ENCODE measurements around the gene HFE. TPM values are rescaled to one million over a fixed set of nuclear protein-coding genes. Genes with fewer than 3 reads are reported as not detected.

The HFE gene
- total and polyA plus RNA-seq, 2 donors from 2014 or later, result 6.3 to 10.6 TPM

DNA sequence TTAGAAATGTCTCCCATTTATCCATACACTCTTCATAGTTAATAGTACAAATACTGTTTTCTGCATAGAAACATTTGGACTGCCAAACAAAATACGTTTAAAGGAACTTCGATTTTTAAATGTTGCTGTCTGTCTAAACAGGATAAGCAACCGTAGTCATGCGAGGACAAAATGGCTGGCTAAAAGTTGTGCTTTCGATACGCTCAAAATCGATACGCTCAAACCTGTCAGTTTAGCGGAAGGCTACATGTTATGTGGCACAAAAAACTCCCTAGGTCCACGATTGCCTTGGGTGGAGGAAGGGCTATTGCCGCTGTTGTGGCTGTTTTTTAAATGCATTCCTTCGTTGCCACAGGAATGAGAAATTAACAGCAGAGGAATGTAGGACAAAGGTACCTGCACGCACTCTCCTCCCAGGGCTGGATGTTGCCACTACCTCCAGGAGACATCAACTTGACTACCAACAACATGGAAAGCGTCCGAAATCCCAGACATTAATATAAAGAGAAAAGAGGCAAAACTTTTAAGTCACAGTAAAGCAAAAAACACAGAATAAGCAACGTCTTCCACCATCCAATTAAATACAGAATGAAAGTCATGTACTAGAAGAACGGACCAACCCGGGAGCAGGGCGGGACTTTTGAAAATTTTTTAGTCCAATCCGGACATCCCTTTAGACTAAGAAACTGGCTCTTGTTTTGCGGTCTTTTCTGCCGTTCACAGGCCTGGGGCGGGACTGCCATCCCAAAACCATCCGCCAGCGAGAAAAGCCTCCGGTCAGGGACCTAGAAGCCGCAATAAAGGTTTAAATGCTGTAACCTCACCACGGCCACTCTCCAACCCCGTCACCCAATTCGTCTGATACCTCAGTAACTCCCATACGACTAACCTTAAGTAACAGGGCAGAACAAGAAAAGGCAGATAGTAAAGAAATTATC, 32.2 kb upstream of the HFE start:
- intact Hi-C loops (cut with DNase I), result no loop called here
- Histone ChIP-seq H3K27me3 (ENCODE audit: control insufficient read depth, insufficient read depth, low read length) (no peaks in the 10 kb centered on the region), H3K36me3 (ENCODE audit: control insufficient read depth in 2 of 3, insufficient read depth in 3 of 3, low read length in 3 of 3) (no peaks in the 10 kb centered on the region), H3K9ac (ENCODE audit: low read length in 3 of 3) (peak overlapping the region; percentile 85 to 99 (median 97)), H3K9me3 (ENCODE audit: control insufficient read depth in 2 of 3, insufficient read depth in 1 of 3, low read length in 3 of 3) (no peaks in the 10 kb centered on the region), H3K4me3 (ENCODE audit: low read length in 3 of 3) (peak overlapping the region; percentile 98 to 100 (median 99)), H3K4me1 (ENCODE audit: control insufficient read depth in 2 of 3, insufficient read depth in 2 of 3, low read depth in 1 of 3, low read length in 3 of 3) (peaks cover 0 to 5% (median 3%) of the 10 kb centered on the region in 3 donors), H3K27ac (ENCODE audit: low read depth in 2 of 2, low read length in 2 of 2) (peak overlapping the region; percentile 94 to 99)
- DNase-seq, result peak; percentile 93 to 98 (median 93)
- peak; percentile 21 for FAIRE-seq
- TF ChIP-seq, protein P1, sequence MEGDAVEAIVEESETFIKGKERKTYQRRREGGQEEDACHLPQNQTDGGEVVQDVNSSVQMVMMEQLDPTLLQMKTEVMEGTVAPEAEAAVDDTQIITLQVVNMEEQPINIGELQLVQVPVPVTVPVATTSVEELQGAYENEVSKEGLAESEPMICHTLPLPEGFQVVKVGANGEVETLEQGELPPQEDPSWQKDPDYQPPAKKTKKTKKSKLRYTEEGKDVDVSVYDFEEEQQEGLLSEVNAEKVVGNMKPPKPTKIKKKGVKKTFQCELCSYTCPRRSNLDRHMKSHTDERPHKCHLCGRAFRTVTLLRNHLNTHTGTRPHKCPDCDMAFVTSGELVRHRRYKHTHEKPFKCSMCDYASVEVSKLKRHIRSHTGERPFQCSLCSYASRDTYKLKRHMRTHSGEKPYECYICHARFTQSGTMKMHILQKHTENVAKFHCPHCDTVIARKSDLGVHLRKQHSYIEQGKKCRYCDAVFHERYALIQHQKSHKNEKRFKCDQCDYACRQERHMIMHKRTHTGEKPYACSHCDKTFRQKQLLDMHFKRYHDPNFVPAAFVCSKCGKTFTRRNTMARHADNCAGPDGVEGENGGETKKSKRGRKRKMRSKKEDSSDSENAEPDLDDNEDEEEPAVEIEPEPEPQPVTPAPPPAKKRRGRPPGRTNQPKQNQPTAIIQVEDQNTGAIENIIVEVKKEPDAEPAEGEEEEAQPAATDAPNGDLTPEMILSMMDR (IDR thresholded peaks at IDR 0.05; ENCODE audit: borderline replicate concordance, extremely low read depth, insufficient read depth), result no peak

DNA sequence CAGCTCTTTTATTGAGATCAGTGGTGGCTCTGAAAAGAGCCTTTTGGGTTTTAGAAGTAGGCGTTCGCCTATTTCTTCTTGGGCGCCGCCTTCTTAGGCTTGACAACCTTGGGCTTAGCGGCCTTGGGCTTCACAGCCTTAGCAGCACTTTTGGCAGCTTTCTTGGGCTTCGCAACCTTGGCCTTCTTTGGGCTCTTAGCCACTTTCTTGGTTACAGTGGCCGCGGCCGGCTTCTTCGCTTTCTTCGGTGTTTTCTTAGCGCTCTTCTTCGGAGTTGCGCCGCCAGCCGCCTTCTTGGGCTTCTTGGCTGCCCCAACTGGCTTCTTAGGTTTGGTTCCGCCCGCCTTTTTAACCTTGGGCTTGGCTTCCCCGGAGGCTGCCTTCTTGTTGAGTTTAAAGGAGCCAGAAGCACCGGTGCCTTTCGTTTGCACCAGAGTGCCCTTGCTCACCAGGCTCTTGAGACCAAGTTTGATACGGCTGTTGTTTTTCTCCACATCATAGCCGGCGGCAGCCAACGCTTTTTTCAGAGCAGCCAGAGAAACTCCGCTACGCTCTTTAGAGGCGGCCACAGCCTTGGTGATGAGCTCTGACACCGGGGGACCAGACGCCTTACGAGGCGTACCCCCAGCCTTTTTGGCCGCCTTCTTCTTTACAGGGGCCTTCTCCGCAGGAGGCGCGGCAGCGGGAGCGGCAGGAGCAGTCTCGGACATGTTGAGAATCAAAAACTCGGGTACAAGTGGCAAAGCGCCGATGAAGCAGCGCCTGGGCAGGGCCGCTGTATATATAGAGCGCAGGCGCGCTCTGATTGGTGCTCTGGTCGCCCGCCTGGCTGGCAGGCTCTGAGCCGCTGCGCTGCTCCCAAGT, 31.3 kb upstream of the HFE start:
- peak overlapping the region; percentile 98 to 100 (median 99) for H3K4me3 ChIP-seq (ENCODE audit: low read length in 3 of 3)
- H3K36me3 ChIP-seq (ENCODE audit: control insufficient read depth in 2 of 3, insufficient read depth in 3 of 3, low read length in 3 of 3), result no peaks in the 10 kb centered on the region
- H3K27ac ChIP-seq (ENCODE audit: low read depth in 2 of 2, low read length in 2 of 2), result peak overlapping the region; percentile 94 to 99
- intact Hi-C loops (cut with DNase I), result no loop called here
- H3K9ac ChIP-seq (ENCODE audit: low read length in 3 of 3), result peak overlapping the region; percentile 46 to 99 (median 85)
- TF ChIP-seq, protein P1 (IDR thresholded peaks at IDR 0.05; ENCODE audit: borderline replicate concordance, extremely low read depth, insufficient read depth), result no peak
- H3K27me3 ChIP-seq (ENCODE audit: control insufficient read depth, insufficient read depth, low read length), result no peaks in the 10 kb centered on the region
- no peak for FAIRE-seq
- no peaks in the 10 kb centered on the region for H3K9me3 ChIP-seq (ENCODE audit: control insufficient read depth in 2 of 3, insufficient read depth in 1 of 3, low read length in 3 of 3)
- peaks cover 0 to 5% (median 3%) of the 10 kb centered on the region in 3 donors for H3K4me1 ChIP-seq (ENCODE audit: control insufficient read depth in 2 of 3, insufficient read depth in 2 of 3, low read depth in 1 of 3, low read length in 3 of 3)
- peak; percentile 97 for DNase-seq

DNA sequence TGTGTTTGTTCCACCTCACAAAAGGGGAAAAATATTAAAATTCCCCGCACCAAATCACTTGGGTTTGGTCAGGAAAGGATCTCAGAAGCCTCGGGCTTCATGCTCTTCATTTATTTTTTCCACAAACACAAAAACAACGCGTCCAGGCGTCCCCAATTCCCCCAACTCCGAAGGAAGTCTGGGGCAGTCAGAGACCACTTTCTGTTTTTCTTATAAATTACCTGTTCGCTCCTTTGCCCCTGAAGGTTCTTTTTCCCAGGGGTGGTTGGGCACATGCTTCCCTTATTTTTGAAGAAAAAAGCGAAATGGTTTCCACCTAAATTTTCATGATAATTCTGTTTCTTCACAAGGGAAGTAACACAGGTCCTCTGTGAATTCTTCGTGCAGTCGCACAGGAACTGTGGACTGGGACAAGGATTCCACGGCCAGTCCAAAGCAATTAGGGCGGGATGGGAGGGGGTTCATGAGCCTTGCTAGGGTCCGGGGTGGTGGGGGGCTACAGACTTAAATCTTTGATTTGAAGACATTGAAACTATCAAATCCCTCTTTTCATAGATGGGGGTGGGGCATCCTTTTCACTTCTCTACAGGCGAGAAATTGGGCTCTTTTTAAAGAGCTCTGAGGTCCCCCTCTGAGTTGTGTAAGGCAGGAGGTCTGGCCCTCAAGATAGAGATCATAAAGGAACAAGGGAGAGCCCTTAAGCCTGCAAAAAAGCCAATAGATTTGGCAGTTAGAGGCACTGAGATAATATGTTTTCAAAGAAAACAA, 30.5 kb upstream of the HFE start:
- FAIRE-seq, result no peak
- Histone ChIP-seq H3K27ac (ENCODE audit: low read depth in 2 of 2, low read length in 2 of 2) (peak overlapping the region; percentile 94 to 99), H3K4me1 (ENCODE audit: control insufficient read depth in 2 of 3, insufficient read depth in 2 of 3, low read depth in 1 of 3, low read length in 3 of 3) (peaks cover 0 to 5% (median 3%) of the 10 kb centered on the region in 3 donors), H3K9ac (ENCODE audit: low read length in 3 of 3) (peak overlapping the region; percentile 37 to 99 (median 43)), H3K4me3 (ENCODE audit: low read length in 3 of 3) (peak overlapping the region; percentile 98 to 100 (median 99)), H3K27me3 (ENCODE audit: control insufficient read depth, insufficient read depth, low read length) (no peaks in the 10 kb centered on the region), H3K9me3 (ENCODE audit: control insufficient read depth in 2 of 3, insufficient read depth in 1 of 3, low read length in 3 of 3) (no peaks in the 10 kb centered on the region), H3K36me3 (ENCODE audit: control insufficient read depth in 2 of 3, insufficient read depth in 3 of 3, low read length in 3 of 3) (no peaks in the 10 kb centered on the region)
- TF ChIP-seq, protein P1 (IDR thresholded peaks at IDR 0.05; ENCODE audit: borderline replicate concordance, extremely low read depth, insufficient read depth), result no peak
- DNase-seq, result peak; percentile 56 to 88 (median 71)
- intact Hi-C loops (cut with DNase I), result no loop called here
